Raji (cell line): ENCODE data around the gene SMIM38.

ENCODE experiments used
- POLR2A ChIP-seq: IDR thresholded peaks from 2 replicates; pipeline ENCODE4 v1.6.1; 2011; ENCODE audit warnings: low read depth, low read length, control low read depth; ENCODE audit not compliant: insufficient read depth

Gene SMIM38

GRCh38 chr11:69174841-69175240 is 19.1 kb downstream of the SMIM38 start:
- TF ChIP-seq POLR2A = no peak

DNA sequence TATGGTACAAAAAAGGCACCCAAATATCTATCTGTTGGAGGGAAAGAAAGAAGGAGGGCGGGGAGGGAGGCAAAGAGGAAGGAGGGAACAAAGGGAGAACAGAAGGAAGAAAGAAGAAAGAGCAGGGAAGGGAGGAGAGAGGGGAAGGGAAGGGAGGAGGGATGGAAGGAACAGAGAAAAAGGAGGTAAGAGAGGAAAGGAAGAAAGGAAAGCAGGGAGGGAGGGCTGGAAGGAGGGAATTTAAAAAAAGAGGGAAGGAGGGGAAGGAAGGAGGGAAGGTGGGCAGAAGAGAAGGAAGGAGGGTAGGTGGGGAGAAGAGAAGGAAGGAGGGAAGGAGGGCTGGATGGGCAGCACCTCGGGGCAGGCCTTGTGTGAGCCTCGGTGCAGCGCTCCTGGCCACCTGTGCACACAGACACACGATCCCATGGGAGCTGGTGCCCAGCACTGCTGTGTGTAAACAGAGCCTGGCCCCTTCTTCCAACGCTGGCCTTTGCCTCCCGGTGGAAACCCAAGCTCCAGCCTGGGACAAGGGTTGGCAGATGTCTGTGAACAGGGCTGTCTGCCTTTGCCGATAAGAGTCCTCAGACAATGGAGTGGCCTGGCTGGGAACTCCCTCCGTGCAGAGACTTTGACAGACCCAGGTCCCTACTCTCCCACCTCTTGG is 23.2 kb downstream of the SMIM38 start:
- no peak for TF ChIP-seq POLR2A

DNA sequence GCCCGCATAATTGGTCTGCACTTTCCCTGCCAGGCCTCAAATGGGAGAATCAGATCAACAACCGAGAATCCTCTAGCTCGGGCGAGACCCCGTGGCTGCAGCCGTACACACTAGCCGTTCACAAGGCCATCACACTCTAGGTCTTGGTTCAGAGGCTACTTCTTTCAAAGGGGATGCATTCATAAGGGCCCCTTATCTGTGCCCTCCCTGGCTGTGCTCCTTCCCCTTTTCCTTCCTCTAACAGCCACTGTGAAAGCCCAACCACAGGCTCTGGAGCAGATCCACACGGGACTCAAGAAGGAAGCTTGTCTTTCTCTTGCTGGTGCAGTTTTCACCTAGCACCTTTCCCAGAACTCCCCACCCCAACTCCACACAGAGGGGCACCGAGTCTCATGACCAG is 24.5 kb downstream of the SMIM38 start:
- no peak for TF ChIP-seq POLR2A

GRCh38 chr11:69180726-69181125 is 25.0 kb downstream of the SMIM38 start:
- no peak for TF ChIP-seq POLR2A

GRCh38 chr11:69183613-69184012 is 27.9 kb downstream of the SMIM38 start:
- no peak for TF ChIP-seq POLR2A

GRCh38 chr11:69186316-69187260 is 30.9 kb downstream of the SMIM38 start:
- TF ChIP-seq POLR2A = no peak

DNA sequence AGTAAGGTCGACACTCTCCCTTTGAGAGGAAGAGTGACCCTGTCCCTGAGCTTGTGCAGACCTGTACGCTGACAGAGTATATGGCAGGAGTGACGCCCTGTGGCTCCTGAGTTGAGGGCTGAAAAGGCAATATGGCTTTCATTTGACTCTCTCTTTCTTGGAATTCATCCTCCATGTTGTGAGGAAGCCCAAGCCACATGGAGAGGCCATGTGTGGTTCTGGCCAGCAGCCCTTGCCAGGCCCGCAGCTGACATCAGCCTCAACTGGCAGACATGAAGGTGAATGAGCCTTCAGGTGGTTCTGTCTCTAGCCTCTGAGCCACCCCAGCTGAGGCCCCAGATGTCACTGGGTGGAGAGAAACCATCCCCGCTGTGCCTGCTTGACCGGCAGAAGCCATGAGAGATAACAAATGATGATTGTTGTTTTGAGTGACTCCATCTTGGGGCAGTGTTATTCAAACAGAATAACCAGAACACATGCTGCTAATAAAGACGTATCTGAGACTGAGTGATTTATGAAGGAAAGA is 31.9 kb downstream of the SMIM38 start:
- no peak for TF ChIP-seq POLR2A

GRCh38 chr11:69189059-69189458 is 33.3 kb downstream of the SMIM38 start:
- no peak for TF ChIP-seq POLR2A

- no peak for TF ChIP-seq POLR2A
These were observed 35.2 kb downstream of the SMIM38 start for GRCh38 chr11:69190796-69191536.

DNA sequence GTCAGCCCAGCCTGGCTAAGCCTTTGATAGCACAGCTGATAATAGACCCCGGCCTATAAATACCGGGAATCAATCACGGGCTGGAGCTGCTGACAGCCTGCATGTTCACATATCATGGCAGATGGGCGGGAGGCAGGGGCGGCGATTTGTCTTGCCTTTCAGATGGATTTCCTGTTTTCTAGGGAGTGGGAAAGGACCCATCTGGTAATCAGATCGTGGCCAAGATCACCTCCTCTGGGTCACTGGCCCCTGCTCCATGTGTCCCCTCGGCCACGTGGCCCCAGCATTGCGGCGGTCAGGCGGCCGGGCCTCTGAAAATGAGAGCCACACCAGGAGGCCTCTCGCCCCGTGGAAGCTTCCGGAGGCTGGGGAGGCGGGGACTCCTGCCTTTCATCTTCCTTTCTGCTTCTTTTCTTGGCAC is 36.6 kb downstream of the SMIM38 start:
- no peak for TF ChIP-seq POLR2A

DNA sequence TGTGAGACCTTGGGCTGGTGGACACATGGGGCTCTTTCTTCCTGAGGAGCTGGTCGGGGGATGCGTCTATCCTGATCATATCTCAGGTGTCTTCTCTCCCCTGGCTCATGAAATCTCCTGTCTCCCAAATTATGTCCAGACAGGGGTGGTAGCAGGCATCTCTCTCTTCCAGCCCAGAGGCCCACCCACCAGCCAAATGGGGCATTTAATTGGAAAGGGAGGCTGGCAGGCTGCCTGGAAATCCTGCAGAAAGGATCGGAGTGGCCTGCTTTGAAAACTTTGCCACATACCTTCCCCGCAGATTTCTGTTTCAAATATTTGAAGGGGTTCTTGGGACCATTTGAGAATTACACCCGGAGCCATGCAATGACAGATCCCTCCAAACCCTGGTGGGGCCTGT is 37.4 kb downstream of the SMIM38 start:
- TF ChIP-seq POLR2A = no peak

DNA sequence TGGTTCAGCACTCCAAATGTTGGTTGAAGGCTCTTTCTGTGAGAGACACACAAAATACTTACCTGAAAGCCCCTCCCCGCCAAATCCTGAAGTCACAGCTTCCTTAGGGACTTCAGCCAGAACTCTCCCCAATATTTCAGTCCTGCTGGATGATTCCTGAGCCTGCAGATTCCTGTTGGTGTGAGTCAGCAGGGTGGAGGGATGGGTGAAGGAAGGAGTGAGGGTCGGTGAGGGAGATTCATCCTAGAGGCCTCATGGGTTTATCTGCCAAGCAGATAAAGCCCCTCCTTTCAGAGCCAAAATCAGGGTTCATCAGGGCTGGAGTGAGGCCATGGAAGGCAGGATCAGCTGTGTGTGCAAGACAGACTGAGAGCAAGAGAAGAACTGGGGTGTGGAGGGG is 37.9 kb downstream of the SMIM38 start:
- TF ChIP-seq POLR2A = no peak

DNA sequence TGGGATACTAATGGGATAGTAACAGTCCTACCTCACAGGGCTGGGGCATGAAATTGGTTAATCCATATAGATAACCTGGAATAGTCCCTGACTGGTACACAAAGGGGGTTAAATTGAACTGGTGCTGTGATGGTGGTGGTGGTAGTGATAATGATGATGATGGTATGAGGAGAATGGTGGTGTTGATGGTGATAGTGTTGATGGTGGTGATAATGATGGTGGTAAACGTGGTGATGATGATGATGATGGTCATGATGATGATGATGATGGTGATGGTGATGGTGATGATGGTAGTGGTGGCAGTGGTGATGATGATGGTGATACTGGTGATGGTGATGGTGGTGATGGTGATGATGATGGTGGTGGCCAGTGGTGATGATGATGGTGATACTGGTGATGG is 38.7 kb downstream of the SMIM38 start:
- no peak for TF ChIP-seq POLR2A

GRCh38 chr11:69194956-69195355 is 39.2 kb downstream of the SMIM38 start:
- TF ChIP-seq POLR2A = no peak
